HCT116 (cell line): ENCODE data around the gene PPP2R5B. TPM values are rescaled to one million over a fixed set of nuclear protein-coding genes. Genes with fewer than 3 reads are reported as not detected.

ENCODE experiments used
- ATAC-seq: fragments of 200-7000 bp; cut with Tn5 transposase; 2 replicates; pipeline ENCODE4 v1.9.1; 2020; ENCODE audit warnings: mild to moderate bottlenecking, moderate library complexity
- BruUV-seq: library from RNA; stranded (reverse); fragments of 400-500 nt; replicated peaks from 2 replicates; lab custom pipeline; 2021; lab: Mats Ljungman, UMichigan
- CTCF ChIA-PET: fragments of 300-600 bp; sonication (Branson Sonifier 250); formaldehyde crosslinking; loops from one replicate; lab custom pipeline; 2021; ENCODE audit warnings: antibody characterized with exemption; lab: Charles Lee
- POLR2A ChIA-PET: fragments of 300-600, 350-600 bp; sonication (Branson Sonifier 250); formaldehyde crosslinking; loops from one replicate; lab custom pipeline; 2021; ENCODE audit warnings: antibody characterized with exemption; lab: Charles Lee
- RAD21 ChIA-PET, 2 experiments: fragments of 300-600 bp; sonication (Branson Sonifier 250); formaldehyde crosslinking; loops; one replicate each; lab custom pipeline; 2023; ENCODE audit warnings: low total read pairs in 2 of 2; ENCODE audit not compliant: uncharacterized antibody in 2 of 2, unreplicated experiment in 2 of 2, low non-redundant PET in 1 of 2; lab: Charles Lee
- DNase-seq: peaks from one replicate; pipeline ENCODE4 v3.0.0-alpha.2; 2010; ENCODE audit warnings: low read depth, low spot score
- H2AFZ ChIP-seq: fragments of 200-600 bp; shearing (Covaris generic), sonication (generic); 2 replicates; pipeline ENCODE4 v1.6.1; 2017; ENCODE audit warnings: low read depth, mixed run types, mixed read lengths, antibody characterized with exemption, low read length; ENCODE audit not compliant: poor library complexity, severe bottlenecking
- H3K27ac ChIP-seq: 2 replicates; pipeline ENCODE4 v1.5.1; 2012; ENCODE audit warnings: low read depth, low read length
- H3K27me3 ChIP-seq: fragments of 200-600 bp; sonication (generic); 2 replicates; pipeline ENCODE4 v1.6.1; 2016; ENCODE audit warnings: mixed run types, low read length, mixed read lengths; ENCODE audit not compliant: insufficient read depth
- H3K36me3 ChIP-seq, 2 experiments: fragments of 200-500 bp in 1 of 2; fragments of 200-600 bp in 1 of 2; sonication (Bioruptor generic) in 1 of 2; sonication (generic) in 1 of 2; 2 replicates each; pipeline versions ENCODE4 v1.5.1 to v1.6.1; 2014 to 2016; ENCODE audit warnings: low read length in 2 of 2, inconsistent platforms in 1 of 2, mixed read lengths in 1 of 2, mixed run types in 1 of 2; ENCODE audit not compliant: insufficient read depth in 2 of 2, control insufficient read depth in 1 of 2
- H3K4me1 ChIP-seq, 2 experiments: fragments of 200-600 bp in 1 of 2; sonication (generic) in 1 of 2; 2 replicates each; pipeline versions ENCODE4 v1.5.1 to v1.6.1; 2012 to 2017; ENCODE audit warnings: low read length in 2 of 2, inconsistent platforms in 1 of 2, mild to moderate bottlenecking in 1 of 2, mixed read lengths in 1 of 2, mixed run types in 1 of 2, moderate library complexity in 1 of 2; ENCODE audit not compliant: insufficient read depth in 2 of 2, control insufficient read depth in 1 of 2
- H3K4me2 ChIP-seq: fragments of 200-600 bp; sonication (generic); 2 replicates; pipeline ENCODE4 v1.6.1; 2017; ENCODE audit warnings: mixed run types, low read length, mixed read lengths
- H3K4me3 ChIP-seq, 2 experiments: fragments of 200-600 bp in 1 of 2; sonication (generic) in 1 of 2; replicated peaks in 1 of 2; 2 replicates each; pipeline ENCODE4 v1.5.1; 2011 to 2016; ENCODE audit warnings: low read length in 2 of 2, control low read depth in 1 of 2, low read depth in 1 of 2, mild to moderate bottlenecking in 1 of 2, mixed read lengths in 1 of 2, mixed run types in 1 of 2
- H3K79me2 ChIP-seq: fragments of 200-600 bp; sonication (generic); 2 replicates; pipeline ENCODE4 v1.6.1; 2017; ENCODE audit warnings: mild to moderate bottlenecking, mixed run types, low read length, moderate library complexity, mixed read lengths; ENCODE audit not compliant: insufficient read depth
- H3K9ac ChIP-seq: fragments of 200-600 bp; sonication (generic); 2 replicates; pipeline ENCODE4 v1.6.1; 2016; ENCODE audit warnings: low read length, mixed read lengths
- H3K9me2 ChIP-seq: fragments of 200-600 bp; sonication (generic), shearing (Covaris generic); 2 replicates; pipeline ENCODE4 v1.6.1; 2017; ENCODE audit warnings: mixed run types, mild to moderate bottlenecking, moderate library complexity; ENCODE audit not compliant: insufficient read depth
- H3K9me3 ChIP-seq, 2 experiments: fragments of 200-500 bp in 1 of 2; fragments of 200-600 bp in 1 of 2; sonication (Bioruptor generic) in 1 of 2; sonication (generic) in 1 of 2; 2 replicates each; pipeline ENCODE4 v1.6.1; 2014 to 2017; ENCODE audit warnings: low read length in 2 of 2, mixed read lengths in 2 of 2, inconsistent platforms in 1 of 2, low read depth in 1 of 2, mild to moderate bottlenecking in 1 of 2, mixed run types in 1 of 2, moderate library complexity in 1 of 2; ENCODE audit not compliant: control insufficient read depth in 1 of 2, insufficient read depth in 1 of 2
- H4K20me1 ChIP-seq: fragments of 200-600 bp; sonication (generic), shearing (Covaris generic); 2 replicates; pipeline ENCODE4 v1.6.1; 2017; ENCODE audit warnings: mixed run types, mild to moderate bottlenecking, moderate library complexity; ENCODE audit not compliant: insufficient read depth
- CBX3 ChIP-seq: IDR thresholded peaks from 2 replicates; pipeline ENCODE4 v1.6.1; 2012; ENCODE audit warnings: low read depth
- CEBPB ChIP-seq: IDR thresholded peaks from 2 replicates; pipeline ENCODE4 v1.6.1; 2012; ENCODE audit warnings: low read depth
- ELF1 ChIP-seq: IDR thresholded peaks from 2 replicates; pipeline ENCODE4 v1.6.1; 2012; ENCODE audit warnings: low read depth, borderline replicate concordance
- EZH2phosphoT487 ChIP-seq: fragments of 200-600 bp; IDR thresholded peaks from 2 replicates; pipeline ENCODE4 v1.6.1; 2018; ENCODE audit warnings: antibody characterized with exemption, borderline replicate concordance
- JUND ChIP-seq: IDR thresholded peaks from 2 replicates; pipeline ENCODE4 v1.6.1; 2012
- POLR2AphosphoS5 ChIP-seq: IDR thresholded peaks from 2 replicates; pipeline ENCODE4 v1.6.1; 2011; ENCODE audit warnings: mild to moderate bottlenecking, low read depth, low read length, moderate library complexity
- RAD21 ChIP-seq: IDR thresholded peaks from 2 replicates; pipeline ENCODE4 v1.6.1; 2012; ENCODE audit warnings: low read depth, mild to moderate bottlenecking
- SIN3A ChIP-seq: IDR thresholded peaks from 2 replicates; pipeline ENCODE4 v1.6.1; 2012; ENCODE audit warnings: low read depth
- SP1 ChIP-seq: IDR thresholded peaks from 2 replicates; pipeline ENCODE4 v1.6.1; 2012; ENCODE audit warnings: low read depth
- SRF ChIP-seq: IDR thresholded peaks from 2 replicates; pipeline ENCODE4 v1.6.1; 2012; ENCODE audit warnings: low read depth
- TCF7L2 ChIP-seq: IDR thresholded peaks from 2 replicates; pipeline ENCODE4 v1.7.0; 2011; ENCODE audit warnings: borderline replicate concordance, inconsistent platforms; ENCODE audit not compliant: insufficient read depth, insufficient read length; ENCODE audit errors: extremely low read depth
- intact Hi-C: fragments of 100-400 bp; cut with micrococcal nuclease; formaldehyde crosslinking; loops from 2 replicates; pipeline ENCODE4 v1.10.0; 2022
- total RNA-seq: library from RNA; stranded (reverse); gene quantifications from one replicate; pipeline ENCODE4 v1.2.1, GENCODE V29; 2021; ENCODE audit not compliant: unreplicated experiment
- TF ChIP-seq, protein P1 (sequence below): IDR thresholded peaks from 2 replicates; pipeline ENCODE4 v1.6.1; 2012
- TF ChIP-seq, protein P2 (sequence below), 3 experiments: fragments of 200-600 bp in 1 of 3; sonication (generic) in 1 of 3; IDR thresholded peaks in 2 of 3; conservative IDR thresholded peaks in 1 of 3; 2 replicates each; pipeline ENCODE4 v1.5.1; 2012 to 2017; ENCODE audit warnings: low read depth in 2 of 3, low read length in 2 of 3, antibody characterized with exemption in 1 of 3, borderline replicate concordance in 1 of 3, control low read depth in 1 of 3, mild to moderate bottlenecking in 1 of 3, mixed read lengths in 1 of 3, mixed run types in 1 of 3, moderate library complexity in 1 of 3; ENCODE audit not compliant: insufficient read depth in 1 of 3

Gene PPP2R5B
- total RNA-seq, 1 experiment from 2014 or later: 10.9 TPM

DNA sequence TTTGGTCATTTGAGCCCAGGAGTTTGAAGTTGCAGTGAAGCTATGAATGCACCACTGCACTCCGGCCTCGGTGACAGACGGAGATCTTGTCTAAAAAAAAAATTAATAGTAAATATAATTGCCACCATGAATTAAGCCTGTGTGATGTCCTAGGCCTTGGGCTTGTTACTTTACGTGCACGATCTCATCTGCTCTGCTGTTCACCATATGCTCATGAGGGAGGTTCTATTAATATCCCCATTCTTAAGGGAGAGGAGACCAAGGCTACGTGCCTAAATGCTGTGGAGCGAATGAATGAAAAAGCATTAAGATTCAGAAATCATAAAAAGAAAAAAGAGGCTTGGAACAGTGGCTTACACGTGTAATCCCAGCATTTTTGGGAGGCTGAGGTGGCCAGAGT is 4.9 kb upstream of the PPP2R5B start:
- CTCF ChIA-PET: interaction anchor here (2.8 kb wide), 1 partner anchor 77 kb away, joined by 7 read pairs; the partner anchor contains the start of gene BATF2
- Histone ChIP-seq H3K9ac (no peak overlapping the region), H4K20me1 (no peaks in the 10 kb centered on the region), H3K36me3 (no peaks in the 10 kb centered on the region), H3K27me3 (no peaks in the 10 kb centered on the region), H3K9me3 (no peaks in the 10 kb centered on the region), H3K4me2 (no peak overlapping the region), H3K4me3 (no peak overlapping the region), H3K27ac (no peak overlapping the region), H3K79me2 (peaks cover 13% of the 10 kb centered on the region; the same call in 1 of the 2 replicates), H3K9me2 (no peaks in the 10 kb centered on the region), H2AFZ (no peak overlapping the region), H3K4me1 (peaks cover 18 to 40% of the 10 kb centered on the region in 2 experiments)
- ATAC-seq: no peak
- intact Hi-C loops: loop anchor here (5.0 to 10.0 kb wide), 2 partner anchors 108 to 195 kb away; partner anchors contain the start of genes SNX15, TM7SF2 and ZNHIT2
- RAD21 ChIA-PET: no interaction called here
- no peak for TF ChIP-seq CBX3
- no peak for TF ChIP-seq SRF
- no peak for TF ChIP-seq SP1
- no peak for TF ChIP-seq JUND
- TF ChIP-seq CEBPB: no peak
- TF ChIP-seq, protein P1, sequence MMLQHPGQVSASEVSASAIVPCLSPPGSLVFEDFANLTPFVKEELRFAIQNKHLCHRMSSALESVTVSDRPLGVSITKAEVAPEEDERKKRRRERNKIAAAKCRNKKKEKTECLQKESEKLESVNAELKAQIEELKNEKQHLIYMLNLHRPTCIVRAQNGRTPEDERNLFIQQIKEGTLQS: no peak
- no peak for DNase-seq
- no TSS peak for BruUV-seq
- POLR2A ChIA-PET: interaction anchor here (0.7 to 1.3 kb wide), 4 partner anchors 14 to 558 kb away, joined by 3 read pairs; no protein-coding TSS in a partner anchor

DNA sequence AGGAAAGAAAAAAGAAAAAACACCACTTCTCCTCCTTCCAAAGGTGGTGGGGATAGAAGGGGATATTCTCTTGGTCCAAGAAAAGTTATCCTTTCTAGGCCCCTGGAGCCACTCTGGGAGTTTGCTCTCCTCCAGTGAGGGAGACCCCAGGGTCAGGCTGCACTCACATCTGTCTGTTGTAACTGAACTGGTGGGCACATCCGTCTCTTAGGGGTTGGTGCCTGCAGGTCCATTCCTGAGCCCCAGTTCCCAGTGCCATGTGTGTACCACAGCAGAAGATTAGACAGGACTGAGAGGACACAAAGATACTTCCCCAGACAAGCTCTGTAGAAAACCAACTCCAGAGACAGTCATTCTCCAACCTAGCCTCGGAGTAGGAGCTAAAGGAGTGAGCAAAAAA is 4.4 kb upstream of the PPP2R5B start:
- DNase-seq: no peak
- RAD21 ChIA-PET: no interaction called here
- intact Hi-C loops: no loop called here

More for the DNA sequence above, 4.4 kb upstream of the PPP2R5B start:
- Histone ChIP-seq H3K9me2 (no peaks in the 10 kb centered on the region), H2AFZ (no peak overlapping the region), H3K9ac (no peak overlapping the region), H3K9me3 (no peaks in the 10 kb centered on the region)
- no peak for ATAC-seq
- TF ChIP-seq, protein P1: no peak
- TF ChIP-seq SIN3A (no peak), SRF (no peak), RAD21 (no peak), CBX3 (no peak), POLR2AphosphoS5 (no peak), SP1 (no peak), EZH2phosphoT487 (no peak), TCF7L2 (no peak), ELF1 (no peak)
- TF ChIP-seq, protein P2, sequence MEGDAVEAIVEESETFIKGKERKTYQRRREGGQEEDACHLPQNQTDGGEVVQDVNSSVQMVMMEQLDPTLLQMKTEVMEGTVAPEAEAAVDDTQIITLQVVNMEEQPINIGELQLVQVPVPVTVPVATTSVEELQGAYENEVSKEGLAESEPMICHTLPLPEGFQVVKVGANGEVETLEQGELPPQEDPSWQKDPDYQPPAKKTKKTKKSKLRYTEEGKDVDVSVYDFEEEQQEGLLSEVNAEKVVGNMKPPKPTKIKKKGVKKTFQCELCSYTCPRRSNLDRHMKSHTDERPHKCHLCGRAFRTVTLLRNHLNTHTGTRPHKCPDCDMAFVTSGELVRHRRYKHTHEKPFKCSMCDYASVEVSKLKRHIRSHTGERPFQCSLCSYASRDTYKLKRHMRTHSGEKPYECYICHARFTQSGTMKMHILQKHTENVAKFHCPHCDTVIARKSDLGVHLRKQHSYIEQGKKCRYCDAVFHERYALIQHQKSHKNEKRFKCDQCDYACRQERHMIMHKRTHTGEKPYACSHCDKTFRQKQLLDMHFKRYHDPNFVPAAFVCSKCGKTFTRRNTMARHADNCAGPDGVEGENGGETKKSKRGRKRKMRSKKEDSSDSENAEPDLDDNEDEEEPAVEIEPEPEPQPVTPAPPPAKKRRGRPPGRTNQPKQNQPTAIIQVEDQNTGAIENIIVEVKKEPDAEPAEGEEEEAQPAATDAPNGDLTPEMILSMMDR (IDR thresholded peaks at IDR 0.05 in 2 of 3, conservative IDR thresholded peaks at IDR 0.05 in 1 of 3; ENCODE audit: borderline replicate concordance in 1 of 3, insufficient read depth in 1 of 3, low read depth in 2 of 3, low read length in 2 of 3): no peak
- TF ChIP-seq, all 23 proteins: peak for 0
- Histone ChIP-seq H4K20me1 (no peaks in the 10 kb centered on the region), H3K27ac (no peak overlapping the region), H3K4me3 (no peak overlapping the region), H3K27me3 (no peaks in the 10 kb centered on the region), H3K36me3 (no peaks in the 10 kb centered on the region), H3K79me2 (peaks cover 13% of the 10 kb centered on the region; the same call in 1 of the 2 replicates), H3K4me1 (peaks cover 18 to 44% of the 10 kb centered on the region in 2 experiments), H3K4me2 (no peak overlapping the region)
- BruUV-seq: no TSS peak
- ChIA-PET POLR2A (interaction anchor here (0.7 kb wide), 1 partner anchor 558 kb away, joined by 3 read pairs; no protein-coding TSS in a partner anchor), CTCF (interaction anchor here (2.8 kb wide), 1 partner anchor 77 kb away, joined by 7 read pairs; the partner anchor contains the start of gene BATF2)
